Activated T-cell treated with anti-CD3 and anti-CD28 coated beads, Interleukin-2, amount 50 U/mL, for 72 hours (primary cell): ENCODE results near the gene KDM4C. TPM values are rescaled to one million over a fixed set of nuclear protein-coding genes. Genes with fewer than 3 reads are reported as not detected.
"Not testable (repeated sequence)": the region's sequence is repeated elsewhere in the genome, so short reads cannot be mapped to it uniquely, and the experiment has no call there.

Source experiments
- ATAC-seq, 2 donors: fragments of 150-1000 bp; cut with Tn5 transposase; replicated peaks in 1 of 2; 2 replicates each; pipeline ENCODE4 v1.10.0; 2021; ENCODE audit warnings: moderate library complexity in 2 of 2, mild to moderate bottlenecking in 1 of 2
- DNase-seq, 2 donors: peaks; one replicate each; pipeline ENCODE4 v3.0.0; 2021 to 2022; ENCODE audit warnings: mixed read lengths in 1 of 2
- H3K27ac Mint-ChIP-seq: one replicate; pipeline ENCODE4 v1.8.0; 2022; ENCODE audit warnings: mild to moderate bottlenecking, moderate library complexity, mixed read lengths
- H3K27me3 Mint-ChIP-seq: one replicate; pipeline ENCODE4 v1.8.0; 2022; ENCODE audit warnings: low read depth, mixed read lengths
- H3K36me3 Mint-ChIP-seq, 2 donors: one replicate each; pipeline ENCODE4 v1.8.0; 2022; ENCODE audit warnings: mixed read lengths in 2 of 2, mild to moderate bottlenecking in 1 of 2; ENCODE audit not compliant: insufficient read depth in 2 of 2
- H3K4me1 Mint-ChIP-seq: one replicate; pipeline ENCODE4 v1.8.0; 2022; ENCODE audit warnings: low read depth, mixed read lengths
- H3K4me3 Mint-ChIP-seq, 2 donors: one replicate each; pipeline ENCODE4 v1.8.0; 2022; ENCODE audit warnings: mild to moderate bottlenecking in 2 of 2, mixed read lengths in 2 of 2, moderate library complexity in 2 of 2
- H3K9me3 Mint-ChIP-seq, 2 donors: one replicate each; pipeline ENCODE4 v1.8.0; 2022; ENCODE audit warnings: mixed read lengths in 2 of 2
- total RNA-seq, 2 donors: library from RNA; stranded (reverse); gene quantifications; one replicate each; pipeline ENCODE4 v1.2.3, GENCODE V29; 2022

KDM4C gene
- total RNA-seq, 2 donors from 2014 or later: 42.9 to 46.7 TPM

DNA sequence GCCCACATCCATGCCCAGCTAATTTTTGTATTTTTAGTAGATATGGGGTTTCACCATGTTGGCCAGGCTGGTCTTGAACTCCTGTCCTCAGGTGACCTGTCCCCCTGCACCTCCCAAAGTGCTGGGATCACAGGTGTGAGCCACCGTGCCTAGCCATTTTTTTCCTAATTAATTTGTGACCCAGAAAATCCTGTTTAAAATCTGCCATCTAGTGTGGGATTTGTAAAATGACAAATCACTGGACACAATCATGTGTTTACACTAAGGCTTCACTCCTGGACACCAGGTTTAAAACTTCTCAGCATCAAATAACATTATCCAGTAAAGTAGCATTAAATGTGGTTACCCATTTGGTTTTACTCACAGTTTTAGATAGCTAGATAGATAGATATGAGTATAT, 18.6 kb upstream of the KDM4C start:
- ATAC-seq (no peak), DNase-seq (no peak)
- H3K4me1 Mint-ChIP-seq: no peaks in the 10 kb centered on the region
- H3K27ac Mint-ChIP-seq: no peak overlapping the region
- no peaks in the 10 kb centered on the region for H3K27me3 Mint-ChIP-seq
- H3K36me3 Mint-ChIP-seq: no peaks in the 10 kb centered on the region
- no peaks in the 10 kb centered on the region for H3K9me3 Mint-ChIP-seq
- H3K4me3 Mint-ChIP-seq: no peak overlapping the region

DNA sequence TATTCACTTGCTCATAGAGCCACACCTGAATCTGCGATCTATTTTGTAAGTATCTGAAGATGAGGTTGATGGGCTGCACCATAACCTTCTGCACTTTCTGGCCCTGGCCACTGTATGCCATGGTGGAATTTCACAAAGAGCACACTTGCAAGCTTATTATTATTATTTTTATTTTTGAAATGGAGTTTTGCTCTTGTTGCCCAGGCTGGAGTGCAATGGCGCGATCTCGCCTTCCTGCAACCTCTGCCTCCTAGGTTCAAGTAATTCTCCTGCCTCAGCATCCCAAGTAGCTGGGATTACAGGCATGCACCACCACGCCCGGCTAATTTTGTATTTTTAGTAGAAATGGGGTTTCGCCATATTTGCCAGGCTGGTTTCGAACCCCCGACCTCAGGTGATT, 8.9 kb upstream of the KDM4C start:
- not testable (repeated sequence) for H3K4me3 Mint-ChIP-seq, DNase-seq, ATAC-seq, H3K36me3 Mint-ChIP-seq, H3K27ac Mint-ChIP-seq, H3K9me3 Mint-ChIP-seq, H3K27me3 Mint-ChIP-seq
- peaks cover 11% of the 10 kb centered on the region for H3K4me1 Mint-ChIP-seq

DNA sequence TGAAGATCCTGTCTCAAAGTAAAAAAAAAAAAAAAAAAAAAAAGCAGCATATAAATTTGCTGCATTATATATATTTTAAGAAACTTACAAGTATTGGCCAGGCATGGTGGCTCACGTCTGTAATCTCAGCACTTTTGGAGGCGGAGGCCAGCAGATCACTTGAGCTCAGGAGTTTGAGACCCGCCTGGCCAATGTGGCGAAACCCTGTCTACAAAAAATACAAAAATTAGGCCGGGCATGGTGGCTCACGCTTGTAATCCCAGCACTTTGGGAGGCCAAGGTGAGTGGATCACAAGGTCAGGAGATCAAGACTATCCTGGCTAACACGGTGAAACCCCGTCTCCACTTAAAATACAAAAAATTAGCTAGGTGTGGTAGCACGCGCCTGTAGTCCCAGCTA, 2.9 kb upstream of the KDM4C start:
- not testable (repeated sequence) for H3K27ac Mint-ChIP-seq, H3K36me3 Mint-ChIP-seq, H3K27me3 Mint-ChIP-seq, H3K9me3 Mint-ChIP-seq, DNase-seq, ATAC-seq, H3K4me3 Mint-ChIP-seq
- H3K4me1 Mint-ChIP-seq: peaks cover 28% of the 10 kb centered on the region

DNA sequence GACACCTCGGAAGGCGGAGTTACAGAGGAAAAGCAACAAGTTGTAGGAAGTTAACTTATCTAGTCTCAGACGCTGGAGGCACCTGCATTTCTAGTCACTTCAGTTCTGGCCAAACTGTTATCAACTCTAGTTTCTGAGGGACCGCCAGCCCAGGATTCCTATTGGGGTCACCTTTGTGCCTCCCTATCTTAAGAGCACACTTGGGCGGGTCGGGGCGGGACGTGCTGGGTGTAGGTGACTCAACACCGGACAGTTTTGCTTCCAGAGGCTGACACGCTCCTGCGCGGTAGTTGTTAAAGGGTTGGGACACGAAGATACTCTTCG, 679 bp upstream of the KDM4C start:
- H3K27me3 Mint-ChIP-seq: no peaks in the 10 kb centered on the region
- ATAC-seq: peak; percentile 66 to 71
- peaks cover 35% of the 10 kb centered on the region for H3K4me1 Mint-ChIP-seq
- H3K36me3 Mint-ChIP-seq: peaks cover 0 to 4% of the 10 kb centered on the region in 2 donors
- H3K27ac Mint-ChIP-seq: peak overlapping the region; percentile 98
- H3K9me3 Mint-ChIP-seq: no peaks in the 10 kb centered on the region
- DNase-seq: no peak
- H3K4me3 Mint-ChIP-seq: peak overlapping the region; percentile 99

DNA sequence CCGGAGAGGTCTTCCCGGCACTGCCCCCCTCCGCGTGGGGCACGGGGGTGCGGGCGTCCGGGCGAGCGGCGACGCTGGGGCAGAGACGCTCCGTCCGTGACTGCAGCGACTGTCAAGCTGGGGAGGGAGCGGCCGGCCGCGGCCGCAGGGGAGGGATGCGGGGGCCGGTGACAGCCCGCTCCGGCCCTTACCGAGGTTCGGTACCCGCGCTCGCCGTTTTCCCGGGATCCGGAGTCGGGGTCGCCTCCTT, 400 bp downstream of the KDM4C start:
- Mint-ChIP-seq H3K4me1 (peaks cover 42% of the 10 kb centered on the region), H3K36me3 (peaks cover 2 to 5% of the 10 kb centered on the region in 2 donors), H3K9me3 (peaks cover under 1 to 2% of the 10 kb centered on the region in 2 donors), H3K27me3 (no peaks in the 10 kb centered on the region), H3K4me3 (peak overlapping the region; percentile 99), H3K27ac (peak overlapping the region; percentile 70)
- DNase-seq (no peak), ATAC-seq (peak; percentile 18 to 25)

DNA sequence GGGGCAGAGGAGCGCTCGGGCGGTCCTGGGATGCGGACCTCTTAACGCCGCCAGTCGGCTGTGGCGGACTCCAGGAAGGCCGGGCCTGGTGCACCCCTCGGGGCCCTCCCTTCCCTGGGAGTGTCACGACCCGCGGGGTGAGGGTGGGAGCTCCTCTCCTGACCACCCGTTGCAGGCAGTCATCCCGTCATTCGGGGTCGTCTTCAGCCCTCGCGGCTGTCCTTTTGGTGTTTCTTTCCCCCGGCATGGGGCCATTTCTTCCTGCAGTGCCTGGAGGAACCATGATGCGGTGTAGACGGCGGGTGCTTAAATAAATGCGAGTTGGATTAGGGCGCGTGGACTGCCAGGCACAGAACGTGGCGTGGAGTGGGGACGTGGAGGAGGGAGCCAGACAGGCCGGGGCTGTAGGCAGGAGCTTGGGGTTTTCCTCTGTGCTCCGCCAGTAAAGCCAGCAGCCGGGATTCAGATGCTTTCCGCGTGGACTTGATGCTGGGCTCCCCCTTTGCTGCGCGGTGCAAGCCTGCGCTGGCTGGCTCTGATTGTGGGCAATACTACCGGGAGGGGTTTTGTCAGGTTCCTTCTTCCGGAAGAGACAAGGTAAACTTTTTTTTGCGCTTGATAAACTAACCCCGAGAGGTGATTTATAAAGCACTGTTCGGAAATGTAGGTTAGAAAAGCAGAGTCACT, 868 bp downstream of the KDM4C start:
- Mint-ChIP-seq H3K27ac (peak overlapping the region; percentile 96), H3K4me1 (peaks cover 46% of the 10 kb centered on the region), H3K4me3 (peak overlapping the region; percentile 99), H3K27me3 (no peaks in the 10 kb centered on the region), H3K36me3 (peaks cover 4 to 8% of the 10 kb centered on the region in 2 donors), H3K9me3 (peaks cover 1 to 5% of the 10 kb centered on the region in 2 donors)
- peak; percentile 18 to 25 for ATAC-seq
- DNase-seq: peak; percentile 53 to 58

DNA sequence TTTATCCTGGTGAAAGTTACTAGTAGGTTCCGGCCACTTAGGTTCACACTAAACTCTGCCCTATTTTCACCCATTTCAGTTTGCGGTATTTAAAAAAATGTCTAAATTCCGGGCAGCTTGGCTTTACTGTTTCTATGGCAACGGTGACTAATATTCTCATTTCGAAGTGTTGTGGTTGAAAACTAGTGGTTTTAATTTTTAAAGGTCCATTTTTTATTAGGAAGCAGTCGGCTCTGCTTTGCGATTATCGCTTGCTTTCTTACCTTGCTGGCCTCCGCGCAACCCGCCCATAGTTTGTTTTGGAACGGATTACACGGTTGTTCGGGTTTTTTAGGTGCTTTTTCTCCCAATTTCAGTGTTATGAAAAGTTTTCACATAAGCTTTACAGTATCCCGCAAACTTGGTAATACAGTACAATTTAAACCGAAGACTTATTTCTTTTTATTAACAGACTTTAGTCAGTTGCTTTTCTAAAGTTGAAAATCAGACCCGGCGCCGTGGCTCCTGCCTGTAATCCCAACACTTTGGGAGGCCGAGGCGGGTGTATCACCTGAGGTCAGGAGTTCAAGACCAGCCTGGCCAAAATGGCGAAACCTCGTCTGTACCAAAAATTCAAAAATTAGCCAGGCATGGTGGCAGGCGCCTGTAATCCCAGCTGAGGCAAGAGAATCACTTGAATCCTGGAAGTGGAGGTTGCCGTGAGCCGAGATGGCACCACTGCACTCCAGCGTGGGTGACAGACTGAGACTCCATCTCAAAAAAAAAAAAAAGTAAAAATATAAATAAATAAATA, 1.6 kb downstream of the KDM4C start:
- peak overlapping the region; percentile 96 for H3K27ac Mint-ChIP-seq
- peaks cover 4 to 8% of the 10 kb centered on the region in 2 donors for H3K36me3 Mint-ChIP-seq
- H3K4me3 Mint-ChIP-seq: peak overlapping the region; percentile 99
- peak; percentile 10 to 19 for ATAC-seq
- H3K27me3 Mint-ChIP-seq: no peaks in the 10 kb centered on the region
- H3K4me1 Mint-ChIP-seq: peaks cover 54% of the 10 kb centered on the region
- DNase-seq: peak in 1 of 2 donors; percentile 27
- peaks cover 1 to 5% of the 10 kb centered on the region in 2 donors for H3K9me3 Mint-ChIP-seq

DNA sequence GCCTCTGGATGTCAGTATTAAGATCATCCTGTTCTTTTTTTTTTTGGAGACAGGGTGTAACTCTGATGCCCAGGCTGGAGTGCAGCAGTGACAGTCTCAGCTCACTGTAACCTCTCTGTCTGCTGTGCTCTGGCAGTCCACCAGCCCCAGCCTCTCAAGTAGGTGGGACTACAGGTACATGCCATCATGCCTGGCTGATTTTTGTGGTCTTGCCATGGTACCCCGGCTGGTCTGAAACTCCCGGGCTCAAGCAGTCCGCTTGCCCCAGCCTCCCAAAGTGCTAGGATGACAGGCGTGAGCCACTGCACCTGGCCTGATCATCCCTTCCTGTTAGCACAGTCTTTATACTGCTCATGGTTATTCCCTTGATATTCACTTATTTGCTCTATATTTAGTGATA, 3.5 kb downstream of the KDM4C start:
- Mint-ChIP-seq H3K4me3 (peak overlapping the region in 1 of 2 donors; percentile 21), H3K4me1 (peaks cover 67% of the 10 kb centered on the region), H3K9me3 (peaks cover 1 to 5% of the 10 kb centered on the region in 2 donors), H3K27ac (no peak overlapping the region), H3K27me3 (no peaks in the 10 kb centered on the region), H3K36me3 (peaks cover 4 to 8% of the 10 kb centered on the region in 2 donors)
- DNase-seq: no peak
- no peak for ATAC-seq

DNA sequence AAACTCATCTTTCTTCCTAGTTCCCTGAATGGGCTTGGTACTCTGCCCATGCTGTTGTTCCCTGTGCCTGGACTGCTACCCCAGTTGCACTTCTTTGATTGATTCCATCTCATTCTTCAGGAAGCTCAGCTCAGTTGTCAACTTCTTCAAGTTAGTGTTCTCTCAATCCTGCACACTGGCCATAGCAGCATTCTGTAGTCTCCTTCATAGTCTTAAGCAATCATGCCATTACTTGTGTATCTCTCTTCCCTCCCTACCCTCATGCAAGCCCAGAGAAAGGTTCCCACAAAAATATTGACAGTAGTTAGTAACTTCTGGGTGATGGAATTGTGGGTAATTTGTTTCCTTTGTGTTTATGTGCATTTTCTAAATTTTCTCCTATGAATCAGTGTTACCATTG, 5.5 kb downstream of the KDM4C start:
- H3K27me3 Mint-ChIP-seq: no peaks in the 10 kb centered on the region
- H3K9me3 Mint-ChIP-seq: peaks cover 1 to 5% of the 10 kb centered on the region in 2 donors
- H3K36me3 Mint-ChIP-seq: peaks cover 4 to 6% of the 10 kb centered on the region in 2 donors
- H3K4me1 Mint-ChIP-seq: peaks cover 65% of the 10 kb centered on the region
- no peak for ATAC-seq
- no peak for DNase-seq
- peak overlapping the region; percentile 30 for H3K27ac Mint-ChIP-seq
- H3K4me3 Mint-ChIP-seq: peak overlapping the region; percentile 2 to 3

DNA sequence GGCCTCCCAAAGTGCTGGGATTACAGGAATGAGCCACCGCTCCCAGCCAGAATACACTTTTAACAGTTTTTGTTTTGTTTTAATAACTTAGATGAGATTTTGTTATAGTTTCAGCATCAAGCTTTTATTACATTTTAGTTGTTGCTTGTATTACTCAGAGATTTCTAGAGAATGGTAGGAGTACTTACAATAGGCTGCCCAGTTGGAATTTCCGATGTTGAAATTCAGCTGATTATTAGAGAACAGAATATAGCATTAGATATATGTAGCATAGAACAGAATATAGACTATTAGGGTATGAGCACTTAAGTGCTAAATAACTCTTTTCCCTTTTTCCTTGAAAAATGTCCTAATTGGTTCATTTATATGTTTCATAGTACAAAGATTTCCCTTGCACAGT, 6.2 kb downstream of the KDM4C start:
- Mint-ChIP-seq H3K27ac (no peak overlapping the region), H3K4me1 (peaks cover 73% of the 10 kb centered on the region), H3K36me3 (peaks cover 4 to 6% of the 10 kb centered on the region in 2 donors), H3K27me3 (no peaks in the 10 kb centered on the region), H3K9me3 (peaks cover 1 to 5% of the 10 kb centered on the region in 2 donors), H3K4me3 (no peak overlapping the region)
- no peak for DNase-seq
- ATAC-seq: no peak

DNA sequence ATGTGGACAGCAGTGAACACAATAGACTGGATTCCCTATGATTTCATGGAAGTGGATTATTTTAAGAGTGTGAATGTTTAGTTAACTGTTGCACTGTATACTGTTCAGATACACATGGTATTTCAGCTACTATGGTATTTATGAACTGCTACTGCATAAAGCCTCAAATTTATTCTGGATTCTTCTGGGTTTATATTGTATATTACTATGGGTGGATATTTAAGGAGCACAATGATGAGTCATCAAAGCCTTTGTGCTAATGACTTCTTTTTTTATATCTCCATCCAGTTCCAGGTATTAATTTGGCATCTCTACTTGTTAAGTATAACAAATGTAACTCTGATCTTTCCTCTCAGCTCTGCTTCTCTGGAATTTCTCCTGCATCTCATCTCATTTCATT, 6.8 kb downstream of the KDM4C start:
- Mint-ChIP-seq H3K4me3 (no peak overlapping the region), H3K9me3 (peaks cover 1 to 5% of the 10 kb centered on the region in 2 donors), H3K36me3 (peaks cover 4 to 6% of the 10 kb centered on the region in 2 donors), H3K27me3 (no peaks in the 10 kb centered on the region), H3K4me1 (peaks cover 73% of the 10 kb centered on the region), H3K27ac (no peak overlapping the region)
- ATAC-seq (no peak), DNase-seq (no peak)

DNA sequence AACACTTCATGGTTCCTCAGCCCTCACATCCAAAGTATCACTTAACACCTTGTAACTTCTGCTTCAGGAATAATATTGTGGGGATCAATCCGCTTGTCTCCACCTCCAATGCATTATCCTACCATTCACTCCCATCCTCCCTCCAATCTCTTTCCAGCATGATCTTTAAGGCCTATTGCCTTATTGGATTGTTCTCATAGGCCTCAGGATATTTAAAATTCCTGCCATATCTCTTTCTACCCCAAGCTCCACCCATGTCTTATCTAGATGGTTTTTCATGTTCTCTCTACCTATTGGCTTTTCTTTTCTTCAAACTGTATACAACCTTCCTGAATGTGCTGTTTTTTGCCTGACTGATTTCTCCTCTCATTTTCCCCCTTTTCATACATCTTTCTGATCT, 7.2 kb downstream of the KDM4C start:
- Mint-ChIP-seq H3K4me1 (peaks cover 69% of the 10 kb centered on the region), H3K27ac (no peak overlapping the region), H3K9me3 (peaks cover 1 to 5% of the 10 kb centered on the region in 2 donors), H3K27me3 (no peaks in the 10 kb centered on the region), H3K4me3 (no peak overlapping the region), H3K36me3 (peaks cover 4 to 6% of the 10 kb centered on the region in 2 donors)
- ATAC-seq (no peak), DNase-seq (no peak)

DNA sequence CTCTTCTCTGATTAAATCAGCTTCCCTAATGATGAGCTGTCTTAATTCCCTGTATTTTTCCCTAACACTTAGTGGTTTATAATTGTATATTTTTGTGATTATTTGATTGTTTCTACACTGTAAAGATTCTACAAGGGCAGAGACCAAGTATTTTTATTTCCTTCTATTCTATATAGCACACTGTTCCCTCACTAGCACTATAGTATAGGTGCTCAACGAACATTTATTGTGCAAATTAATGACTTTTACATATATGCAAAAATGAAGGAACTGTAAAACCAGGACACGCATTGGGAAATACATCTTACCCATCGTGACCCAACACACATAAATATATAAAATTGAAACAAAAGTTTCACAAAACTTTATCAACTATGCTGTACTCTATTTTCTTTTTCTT, 7.6 kb downstream of the KDM4C start:
- DNase-seq (no peak), ATAC-seq (no peak)
- Mint-ChIP-seq H3K27ac (no peak overlapping the region), H3K9me3 (peaks cover 1 to 5% of the 10 kb centered on the region in 2 donors), H3K27me3 (no peaks in the 10 kb centered on the region), H3K4me1 (peaks cover 66% of the 10 kb centered on the region), H3K4me3 (no peak overlapping the region), H3K36me3 (peaks cover 4% of the 10 kb centered on the region in 2 donors)
